Measurements from ENCODE around the gene SLC7A10. TPM values are rescaled to one million over a fixed set of nuclear protein-coding genes. Genes with fewer than 3 reads are reported as not detected.

SLC7A10 gene
- total RNA-seq (2022): not detected in 2 replicates
- Bru-seq, nascent RNA: not detected
- BruChase-seq, experiment 1, labeled RNA remaining after a 6-hour chase: not detected
- BruChase-seq, experiment 2, labeled RNA remaining after a 2-hour chase: not detected
- long read RNA-seq: 0 reads

DNA sequence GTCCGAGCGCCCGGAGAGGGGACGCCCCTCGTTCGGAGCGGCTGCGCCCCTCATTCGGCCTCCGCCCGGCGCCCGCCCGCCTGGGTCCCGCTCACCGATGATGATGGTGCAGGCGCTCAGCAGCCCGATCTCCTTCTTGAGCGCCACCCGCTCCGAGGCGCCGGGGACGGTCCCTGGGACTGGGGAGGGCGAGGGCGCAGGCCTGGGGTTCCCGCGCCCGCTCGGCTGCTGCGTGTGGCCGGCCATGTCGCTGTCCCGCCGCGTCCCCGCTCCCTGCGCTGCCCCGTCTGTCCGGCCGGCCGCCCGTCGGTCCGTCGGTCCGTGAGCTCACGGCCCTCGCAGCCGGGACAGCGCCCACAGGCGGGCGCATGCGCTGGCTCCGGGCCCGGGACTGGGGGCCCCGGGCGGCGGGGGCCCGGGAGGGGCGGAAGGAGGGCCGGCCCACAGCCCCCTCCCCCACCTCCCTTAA, at the start of gene SLC7A10:
Gene SLC7A10, minus strand, starts transcription at position 393 of the 469 bp plus-strand sequence. Its CDS starts 147 bp downstream, at position 246.
- POLR2A ChIA-PET: no interaction called here
- CTCF ChIA-PET: interaction anchor here (1.9 to 2.9 kb wide), 2 partner anchors 10 to 81 kb away, joined by 5 to 18 read pairs; no protein-coding TSS in a partner anchor

GRCh38 chr19:33274663-33275558, 49.3 kb upstream of the SLC7A10 start:
- BruUV-seq (replicated peaks): no TSS peak
- no peak overlapping the region for H3K27ac Mint-ChIP-seq (ENCODE audit: low read depth, unreplicated experiment)
- TF ChIP-seq, protein P1, sequence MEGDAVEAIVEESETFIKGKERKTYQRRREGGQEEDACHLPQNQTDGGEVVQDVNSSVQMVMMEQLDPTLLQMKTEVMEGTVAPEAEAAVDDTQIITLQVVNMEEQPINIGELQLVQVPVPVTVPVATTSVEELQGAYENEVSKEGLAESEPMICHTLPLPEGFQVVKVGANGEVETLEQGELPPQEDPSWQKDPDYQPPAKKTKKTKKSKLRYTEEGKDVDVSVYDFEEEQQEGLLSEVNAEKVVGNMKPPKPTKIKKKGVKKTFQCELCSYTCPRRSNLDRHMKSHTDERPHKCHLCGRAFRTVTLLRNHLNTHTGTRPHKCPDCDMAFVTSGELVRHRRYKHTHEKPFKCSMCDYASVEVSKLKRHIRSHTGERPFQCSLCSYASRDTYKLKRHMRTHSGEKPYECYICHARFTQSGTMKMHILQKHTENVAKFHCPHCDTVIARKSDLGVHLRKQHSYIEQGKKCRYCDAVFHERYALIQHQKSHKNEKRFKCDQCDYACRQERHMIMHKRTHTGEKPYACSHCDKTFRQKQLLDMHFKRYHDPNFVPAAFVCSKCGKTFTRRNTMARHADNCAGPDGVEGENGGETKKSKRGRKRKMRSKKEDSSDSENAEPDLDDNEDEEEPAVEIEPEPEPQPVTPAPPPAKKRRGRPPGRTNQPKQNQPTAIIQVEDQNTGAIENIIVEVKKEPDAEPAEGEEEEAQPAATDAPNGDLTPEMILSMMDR (IDR thresholded peaks at IDR 0.05; ENCODE audit: unreplicated experiment): no peak
- no peaks in the 10 kb centered on the region for H3K9me3 Mint-ChIP-seq (ENCODE audit: unreplicated experiment)
- H3K4me3 Mint-ChIP-seq (ENCODE audit: unreplicated experiment): no peak overlapping the region
- H3K4me1 Mint-ChIP-seq (ENCODE audit: insufficient read depth, unreplicated experiment): peaks cover 8% of the 10 kb centered on the region
- no peaks in the 10 kb centered on the region for H3K27me3 Mint-ChIP-seq (ENCODE audit: insufficient read depth, unreplicated experiment)
- DNase-seq (ENCODE audit: unreplicated experiment): no peak
- no peaks in the 10 kb centered on the region for H3K36me3 Mint-ChIP-seq (ENCODE audit: insufficient read depth, unreplicated experiment)
- ChIA-PET POLR2A (no interaction called here), CTCF (interaction anchor here (0.6 to 1.0 kb wide), 3 partner anchors 33 to 497 kb away, joined by 3 read pairs; no protein-coding TSS in a partner anchor)
- intact Hi-C loops (cut with micrococcal nuclease): no loop called here

More for the DNA sequence above, at the start of gene SLC7A10:
- H3K27me3 Mint-ChIP-seq (ENCODE audit: insufficient read depth, unreplicated experiment): peaks cover 9% of the 10 kb centered on the region
- H3K27ac Mint-ChIP-seq (ENCODE audit: low read depth, unreplicated experiment): no peak within 1 kb of the TSS
- no TSS peak for BruUV-seq (replicated peaks)
- H3K4me3 Mint-ChIP-seq (ENCODE audit: unreplicated experiment): no peak within 1 kb of the TSS
- H3K4me1 Mint-ChIP-seq (ENCODE audit: insufficient read depth, unreplicated experiment): no peaks in the 10 kb centered on the region
- intact Hi-C loops (cut with micrococcal nuclease): no loop called here
- H3K36me3 Mint-ChIP-seq (ENCODE audit: insufficient read depth, unreplicated experiment): no peaks in the 10 kb centered on the region
- H3K9me3 Mint-ChIP-seq (ENCODE audit: unreplicated experiment): peaks cover 16% of the 10 kb centered on the region
- TF ChIP-seq, protein P1 (IDR thresholded peaks at IDR 0.05; ENCODE audit: unreplicated experiment): no peak
- no peak for DNase-seq (ENCODE audit: unreplicated experiment)

- TF ChIP-seq, protein P1 (IDR thresholded peaks at IDR 0.05; ENCODE audit: unreplicated experiment): no peak
- ChIA-PET CTCF (interaction anchor here (0.6 kb wide), 1 partner anchor 454 kb away, joined by 3 read pairs; no protein-coding TSS in a partner anchor), POLR2A (no interaction called here)
- DNase-seq (ENCODE audit: unreplicated experiment): peak; percentile 72
- BruUV-seq (replicated peaks): no TSS peak
- no peaks in the 10 kb centered on the region for H3K36me3 Mint-ChIP-seq (ENCODE audit: insufficient read depth, unreplicated experiment)
- H3K9me3 Mint-ChIP-seq (ENCODE audit: unreplicated experiment): no peaks in the 10 kb centered on the region
- H3K27ac Mint-ChIP-seq (ENCODE audit: low read depth, unreplicated experiment): no peak overlapping the region
- intact Hi-C loops (cut with micrococcal nuclease): no loop called here
- peaks cover 8% of the 10 kb centered on the region for H3K4me1 Mint-ChIP-seq (ENCODE audit: insufficient read depth, unreplicated experiment)
- no peak overlapping the region for H3K4me3 Mint-ChIP-seq (ENCODE audit: unreplicated experiment)
- no peaks in the 10 kb centered on the region for H3K27me3 Mint-ChIP-seq (ENCODE audit: insufficient read depth, unreplicated experiment)
Observed at GRCh38 chr19:33273881-33274662, 48.4 kb upstream of the SLC7A10 start.
